Endometrial microvascular endothelial cells (primary cell): ENCODE results near the gene MOSPD3. TPM values are rescaled to one million over a fixed set of nuclear protein-coding genes. Genes with fewer than 3 reads are reported as not detected.

Experiments used
- in situ Hi-C: cut with HindIII; loops from 2 replicates; pipeline ENCODE4 v1.10.0; 2017; ENCODE audit warnings: low sequenced_read_pairs, low pct_unique_long_range_greater_than_20kb; ENCODE audit errors: inconsistent ontology term
- total RNA-seq: library from RNA; depleted of rRNA; stranded (reverse); fragments of >200 nt; gene quantifications from one replicate; pipeline ENCODE4 v1.2.3, GENCODE V29; 2015; ENCODE audit errors: inconsistent ontology term

Gene MOSPD3
- total RNA-seq, 1 donor from 2014 or later, result 17.6 TPM

DNA sequence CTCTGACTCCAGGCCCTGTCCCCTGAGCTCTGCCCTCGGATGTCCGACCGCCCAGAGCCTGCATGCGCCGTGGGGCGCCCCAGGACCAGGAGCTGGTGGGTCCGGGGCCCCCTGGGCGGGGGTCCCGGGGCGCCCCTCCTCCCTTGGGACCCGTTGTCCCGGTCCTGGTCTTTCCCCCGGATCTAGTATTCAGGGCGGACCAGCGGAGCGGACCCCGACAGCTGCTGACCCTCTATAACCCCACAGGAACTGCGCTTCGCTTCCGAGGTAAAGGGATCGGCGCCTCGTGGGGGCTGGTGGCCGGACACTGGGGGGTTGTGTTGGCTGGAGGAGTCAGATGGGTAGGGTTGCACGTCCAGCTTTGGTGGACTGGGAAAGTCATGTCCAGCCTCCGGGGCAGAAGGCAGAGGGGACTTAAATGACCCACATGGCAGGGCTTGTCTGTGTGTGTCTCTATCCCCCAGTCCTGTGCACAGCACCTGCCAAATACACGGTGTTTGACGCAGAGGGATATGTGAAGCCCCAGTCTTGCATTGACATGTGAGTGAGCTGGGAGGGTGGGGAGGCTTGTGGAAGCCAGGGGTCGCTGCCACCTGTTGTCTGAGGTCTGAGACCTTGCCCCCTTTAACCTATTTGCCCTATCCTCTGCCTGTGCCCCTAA lies 520 bp downstream of the MOSPD3 start:
- in situ Hi-C loops, result no loop called here

DNA sequence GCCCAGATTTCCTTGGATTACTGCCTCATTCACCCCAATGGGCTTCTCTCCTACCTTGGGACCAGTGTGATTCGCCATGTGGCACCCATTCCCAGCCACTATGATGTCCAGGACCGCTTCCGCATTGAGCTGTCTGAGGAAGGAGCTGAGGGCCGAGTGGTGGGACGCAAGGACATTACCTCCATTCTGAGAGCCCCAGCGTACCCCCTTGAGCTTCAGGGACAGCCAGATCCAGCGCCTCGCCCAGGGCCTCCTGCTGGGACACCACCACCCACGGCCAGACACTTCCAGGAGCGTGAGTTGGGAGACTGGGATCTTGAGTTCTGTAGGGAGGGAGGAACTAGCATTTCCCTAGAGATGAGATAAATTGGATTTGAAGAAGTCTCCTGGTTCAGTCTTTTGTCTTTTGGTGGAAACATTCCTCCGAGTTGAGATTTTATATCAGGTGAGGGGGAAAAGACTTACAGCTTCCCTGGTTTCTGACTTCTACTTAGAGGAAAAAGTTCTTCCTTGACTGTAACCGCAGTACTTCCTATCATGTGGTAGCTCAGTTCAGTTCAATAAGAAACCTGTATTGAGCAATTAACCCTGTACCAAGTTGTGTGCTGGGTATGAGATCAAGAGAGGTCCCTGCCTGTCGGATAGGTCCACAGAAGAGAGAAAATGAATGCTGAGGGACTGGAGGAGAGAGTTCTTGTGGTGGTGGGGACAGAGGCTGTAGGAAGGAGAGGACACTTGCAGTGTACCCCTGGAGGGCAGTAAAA lies 1.3 kb downstream of the MOSPD3 start:
- in situ Hi-C loops, result no loop called here

DNA sequence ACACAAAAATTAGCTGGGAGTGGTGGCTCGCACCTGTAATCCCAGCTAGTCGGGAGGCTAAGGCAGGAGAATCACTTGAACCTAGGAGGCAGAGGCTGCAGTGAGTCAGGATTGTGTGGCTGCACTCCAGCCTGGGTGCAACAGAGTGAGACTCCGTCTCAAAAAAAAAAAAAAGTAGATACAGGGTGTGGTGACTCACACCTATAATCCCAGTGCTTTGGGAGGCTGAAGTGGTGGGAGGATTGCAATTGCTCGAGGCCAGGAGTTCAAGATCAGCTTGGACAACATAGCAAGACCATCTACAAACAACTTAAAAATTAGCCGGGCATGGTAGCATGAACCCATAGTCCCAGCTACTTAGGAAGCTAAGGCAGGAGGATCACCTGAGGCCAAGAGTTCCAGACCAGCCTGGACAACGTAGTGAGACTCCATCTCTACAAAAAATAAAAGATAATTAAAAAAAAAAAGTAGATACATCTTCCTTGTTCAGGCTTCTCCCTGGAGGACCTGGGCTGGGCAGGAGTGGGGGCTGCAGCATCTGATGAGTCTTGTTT lies 2.0 kb downstream of the MOSPD3 start:
- in situ Hi-C loops, result no loop called here

DNA sequence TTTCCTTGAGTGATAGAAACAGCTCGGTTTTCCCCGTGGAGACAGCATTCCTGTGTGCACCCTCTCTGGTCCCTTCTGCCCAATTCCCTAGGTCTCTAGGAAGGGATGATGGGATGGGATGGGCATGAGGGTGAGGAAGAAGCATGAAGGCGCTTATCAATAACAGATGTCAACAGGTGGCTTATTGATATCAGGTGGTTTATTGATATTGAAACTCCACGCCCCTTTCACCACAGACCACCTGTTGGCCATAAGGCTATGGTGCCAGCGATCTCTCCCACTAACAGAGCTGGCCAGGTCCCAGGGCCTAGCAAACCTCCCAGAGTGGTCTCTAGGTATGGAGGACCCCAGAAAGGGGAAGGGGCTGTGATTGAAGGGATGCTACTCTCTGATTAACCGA lies 7.9 kb downstream of the MOSPD3 start:
- in situ Hi-C loops, result no loop called here

DNA sequence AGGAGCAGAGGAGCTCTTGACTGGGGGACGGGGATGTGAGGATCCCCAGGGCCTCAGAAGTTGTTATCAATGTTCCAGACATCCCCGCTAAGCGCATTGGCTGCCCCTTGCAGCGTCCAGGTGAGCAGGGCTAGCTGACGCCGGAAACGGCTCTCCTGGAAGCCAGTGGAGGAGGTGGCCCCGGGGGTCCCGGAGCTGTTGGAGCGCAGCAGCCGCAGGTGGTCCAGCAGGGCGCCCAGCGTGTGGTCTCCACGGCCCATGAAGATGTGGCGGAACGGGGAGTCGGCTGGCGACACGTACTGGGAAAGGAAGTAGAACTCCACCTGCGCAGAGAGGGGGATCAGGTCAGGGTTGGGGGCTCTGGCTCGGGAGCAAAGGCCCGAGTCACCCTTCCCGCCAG lies 8.5 kb downstream of the MOSPD3 start:
- in situ Hi-C loops, result no loop called here

DNA sequence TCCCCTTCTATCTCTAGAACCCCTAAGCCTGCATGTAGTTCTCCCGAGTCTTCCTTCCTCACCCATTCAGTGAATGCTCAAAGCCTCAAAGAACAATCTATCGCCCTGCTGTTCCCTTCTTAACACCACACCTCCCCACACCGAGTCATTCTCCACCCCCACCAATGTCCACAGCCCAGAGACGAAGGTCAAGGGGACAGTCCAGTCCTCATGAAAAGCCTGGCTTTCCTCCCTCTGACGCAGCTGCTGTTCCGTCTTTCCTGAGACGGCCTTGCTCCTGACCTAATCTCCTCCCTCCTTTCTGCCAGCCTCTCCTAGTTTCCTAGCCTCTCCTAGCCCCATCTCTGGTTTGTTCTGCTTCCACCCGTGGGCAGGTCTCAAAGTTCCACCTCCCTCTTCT lies 9.2 kb downstream of the MOSPD3 start:
- in situ Hi-C loops, result no loop called here

DNA sequence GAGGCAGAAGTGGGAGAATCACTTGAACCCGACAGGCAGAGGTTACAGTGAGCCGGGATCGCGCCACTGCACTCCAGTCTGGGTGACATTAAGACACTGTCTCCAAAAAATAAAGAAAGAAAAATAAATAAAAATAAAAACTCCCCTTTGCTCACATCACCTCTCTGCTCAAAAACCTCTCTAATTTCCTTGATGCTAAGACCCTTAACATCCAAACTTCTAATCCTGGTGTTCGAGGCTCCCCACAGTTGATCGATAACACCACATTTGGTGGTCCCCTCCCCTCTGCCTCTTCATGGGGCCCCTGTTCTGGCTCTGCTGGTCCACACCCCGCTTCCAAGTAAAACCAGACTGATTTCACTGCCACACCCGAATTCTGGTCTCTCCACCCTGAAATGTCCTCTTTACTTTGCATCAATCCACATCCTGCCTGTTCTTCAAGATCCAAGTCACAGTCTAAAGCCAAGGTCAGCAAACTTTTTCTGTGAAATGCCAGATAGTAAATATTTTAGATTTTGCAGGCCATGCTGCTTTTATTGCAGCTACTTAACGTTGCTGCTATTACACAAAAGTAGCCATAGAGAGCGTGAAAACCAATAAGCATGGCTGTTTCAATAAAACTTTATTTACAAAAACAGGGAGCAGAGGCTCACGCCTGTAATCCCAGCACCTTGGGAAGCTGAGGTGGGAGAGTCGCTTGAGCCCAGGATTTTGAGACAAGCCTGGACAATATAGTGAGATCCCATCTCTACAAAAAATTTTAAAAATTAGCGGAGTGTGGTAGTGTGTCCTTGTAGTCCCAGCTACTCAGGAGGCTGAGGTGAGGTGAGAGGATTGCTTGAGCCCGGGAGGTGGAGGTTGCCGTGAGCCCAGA lies 11.8 kb downstream of the MOSPD3 start:
- in situ Hi-C loops, result no loop called here

DNA sequence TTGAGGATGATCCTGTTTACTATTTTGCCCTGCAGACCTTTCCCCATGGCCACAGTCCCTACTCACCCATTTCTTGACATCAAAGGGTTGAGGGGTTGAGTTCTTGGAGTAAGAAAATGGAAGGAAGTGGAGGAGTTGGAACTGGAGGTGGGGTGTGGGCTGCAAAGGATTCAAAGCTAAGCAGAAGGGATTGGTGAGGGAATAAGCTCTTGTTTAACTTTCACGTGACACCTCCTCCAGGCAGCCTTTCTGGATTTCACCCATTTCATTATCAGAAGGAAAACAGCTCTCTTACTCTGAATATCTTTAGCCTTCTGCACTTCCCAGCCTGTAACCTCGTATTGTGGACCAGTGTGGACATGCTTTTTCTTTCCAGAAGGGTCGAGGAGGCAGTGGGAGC lies 13.7 kb downstream of the MOSPD3 start:
- in situ Hi-C loops, result no loop called here

DNA sequence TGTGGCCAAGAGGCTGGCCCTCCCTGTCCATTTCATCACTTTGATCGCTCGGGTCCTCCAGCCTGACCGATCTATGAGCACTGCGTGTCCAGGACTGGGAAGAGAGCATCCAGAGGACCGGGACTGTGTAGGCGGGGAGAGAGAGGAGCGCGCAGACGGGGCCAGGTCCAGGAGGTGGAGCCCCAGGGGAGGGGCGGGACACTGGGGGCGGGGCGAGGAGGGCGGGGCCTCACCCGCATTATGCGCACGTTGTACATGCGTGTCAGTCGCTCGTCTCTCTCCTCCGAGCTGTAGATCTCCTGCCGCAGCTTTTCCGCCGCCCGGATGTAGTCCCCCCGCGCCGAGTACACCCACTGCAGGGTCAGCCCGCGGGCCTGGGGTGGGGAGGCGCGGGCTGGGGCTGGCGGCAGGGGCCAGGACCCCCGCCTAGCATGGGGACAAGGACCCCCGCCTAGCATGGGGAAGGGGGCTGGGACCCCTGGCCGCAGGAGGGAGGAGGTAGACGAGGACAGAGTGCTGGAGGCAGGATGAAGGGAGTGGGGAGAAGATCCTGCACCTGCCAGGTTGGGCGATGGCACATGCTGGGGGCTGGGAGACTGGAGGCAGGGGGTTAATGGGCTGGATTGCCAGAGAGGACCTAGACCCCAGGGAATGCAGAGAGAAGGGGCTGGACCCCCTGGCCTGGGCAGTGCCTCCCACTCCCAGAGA lies 14.3 kb downstream of the MOSPD3 start:
- in situ Hi-C loops, result no loop called here

DNA sequence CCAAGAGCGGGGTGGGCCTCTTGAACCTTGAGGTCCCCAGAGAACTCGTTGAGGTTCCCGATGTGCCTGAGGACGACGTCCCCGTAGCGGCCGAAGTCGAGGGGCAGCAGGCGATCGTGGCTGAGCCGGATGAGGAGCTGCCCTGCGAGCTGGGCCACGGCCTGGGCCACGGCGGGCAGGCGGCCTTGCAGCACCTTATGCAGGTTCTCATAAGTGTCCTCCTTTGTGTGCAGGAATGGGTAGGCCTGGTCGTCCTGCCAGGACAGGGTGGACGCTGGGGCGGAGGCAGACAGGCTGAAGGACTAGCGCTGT lies 14.9 kb downstream of the MOSPD3 start:
- in situ Hi-C loops, result no loop called here

DNA sequence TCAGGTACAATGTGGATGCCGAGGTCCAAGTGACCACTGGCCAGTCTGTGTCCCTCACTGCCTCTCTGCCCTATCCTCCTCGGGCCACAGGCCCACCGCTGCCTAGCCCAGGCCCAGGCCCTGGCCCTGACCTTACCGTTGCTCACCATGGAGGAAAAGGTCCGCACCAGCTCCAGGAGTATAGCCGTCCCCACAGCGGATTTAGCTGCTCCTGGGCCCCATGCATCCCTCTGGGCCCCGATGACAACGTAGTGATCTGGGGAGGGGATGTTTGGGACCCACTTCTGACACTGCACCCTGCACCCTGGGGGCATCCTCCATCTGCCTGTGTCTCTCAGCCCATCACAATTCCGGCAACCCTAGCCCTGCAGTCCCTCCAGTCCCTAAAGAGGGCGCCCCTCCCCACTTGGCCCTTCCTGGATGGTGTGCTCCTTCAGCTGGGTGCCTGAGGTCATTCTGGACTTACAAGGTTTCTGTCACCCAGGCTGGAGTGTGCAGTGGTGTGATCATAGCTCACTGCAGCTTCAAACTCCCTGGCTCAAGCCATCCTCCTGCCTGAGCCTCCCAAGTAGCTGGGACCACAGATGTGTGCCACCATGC lies 16.9 kb downstream of the MOSPD3 start:
- in situ Hi-C loops, result no loop called here

DNA sequence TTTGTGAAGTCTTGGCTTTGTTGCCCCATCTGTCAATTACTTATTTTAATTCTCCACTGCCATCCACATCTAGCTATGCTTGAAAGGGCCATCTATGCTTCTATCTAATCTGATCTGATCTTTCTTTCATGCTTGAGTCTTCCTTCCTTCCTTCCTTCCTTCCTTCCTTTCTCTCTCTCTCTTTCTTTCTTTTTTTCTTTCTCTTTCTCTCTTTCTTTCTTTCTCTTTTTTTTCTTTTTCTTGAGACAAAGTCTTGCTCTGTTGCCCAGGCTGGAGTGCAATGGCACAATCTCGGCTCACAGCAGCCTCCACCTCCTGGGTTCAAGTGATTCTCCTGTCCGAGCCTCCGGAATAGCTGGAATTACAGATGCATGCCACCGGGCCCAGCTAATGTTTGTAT lies 17.7 kb downstream of the MOSPD3 start:
- in situ Hi-C loops, result no loop called here

DNA sequence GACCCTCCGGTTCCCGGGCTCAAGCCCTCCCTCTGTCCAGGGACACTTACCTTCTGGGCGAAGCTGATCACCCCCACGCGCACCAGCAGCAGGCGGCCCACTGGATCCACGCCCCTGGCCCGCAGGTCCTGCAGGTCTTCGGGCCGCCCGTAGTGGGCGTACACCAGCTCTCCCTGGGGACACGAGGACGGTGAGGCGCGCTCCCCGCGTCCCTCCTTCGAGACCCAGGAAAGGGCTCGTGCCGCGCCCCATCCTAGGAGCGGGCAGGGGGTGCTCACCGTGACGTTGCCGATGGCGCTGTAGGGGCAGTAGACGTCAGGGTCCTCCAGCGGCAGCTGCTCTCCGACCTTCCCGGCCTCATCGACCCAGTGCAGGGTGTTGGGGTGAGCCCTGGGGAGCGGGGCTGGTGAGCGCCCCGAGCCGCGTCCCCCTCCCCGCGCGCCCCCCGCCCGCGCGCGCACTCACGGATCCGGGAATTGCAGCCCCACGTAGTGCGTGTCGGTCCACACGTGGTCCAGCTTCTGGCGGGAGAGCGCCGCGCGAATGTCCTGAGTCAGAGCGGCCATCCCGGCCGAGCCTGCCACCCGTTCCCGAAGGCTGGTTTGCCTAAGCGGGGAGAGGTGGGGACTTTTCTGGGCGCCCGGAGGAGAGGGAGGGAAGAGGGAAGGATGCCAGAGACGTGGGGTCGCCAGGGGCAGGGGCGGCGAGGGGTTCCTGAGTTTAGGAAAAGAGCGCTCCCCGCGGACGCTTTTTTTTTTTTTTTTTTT lies 20.8 kb downstream of the MOSPD3 start:
- in situ Hi-C loops, result no loop called here

DNA sequence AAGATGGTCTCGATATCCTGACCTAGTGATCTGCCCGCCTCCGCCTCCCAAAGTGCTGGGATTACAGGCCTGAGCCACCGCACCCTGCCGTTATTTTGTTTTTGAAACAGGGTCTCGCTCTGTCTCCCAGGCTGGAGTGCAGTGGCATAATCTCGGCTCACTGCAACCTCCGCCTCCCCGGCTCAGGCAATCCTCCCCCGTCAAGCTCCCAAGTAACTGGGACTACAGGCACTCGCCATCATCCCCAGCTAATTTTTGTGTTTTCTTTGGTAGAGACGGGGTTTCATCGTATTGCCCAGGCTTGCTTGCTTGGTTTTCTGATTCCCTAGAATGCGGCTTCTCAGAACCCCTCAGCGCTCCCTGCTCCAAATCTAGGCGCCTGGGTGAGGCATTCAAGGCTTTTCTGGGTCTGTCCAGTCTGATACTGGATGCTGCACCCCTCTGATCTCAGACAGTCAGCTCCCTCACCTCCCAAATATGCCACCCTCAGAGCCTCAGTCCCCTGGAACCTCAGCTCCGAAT lies 27.7 kb downstream of the MOSPD3 start:
- in situ Hi-C loops, result no loop called here

DNA sequence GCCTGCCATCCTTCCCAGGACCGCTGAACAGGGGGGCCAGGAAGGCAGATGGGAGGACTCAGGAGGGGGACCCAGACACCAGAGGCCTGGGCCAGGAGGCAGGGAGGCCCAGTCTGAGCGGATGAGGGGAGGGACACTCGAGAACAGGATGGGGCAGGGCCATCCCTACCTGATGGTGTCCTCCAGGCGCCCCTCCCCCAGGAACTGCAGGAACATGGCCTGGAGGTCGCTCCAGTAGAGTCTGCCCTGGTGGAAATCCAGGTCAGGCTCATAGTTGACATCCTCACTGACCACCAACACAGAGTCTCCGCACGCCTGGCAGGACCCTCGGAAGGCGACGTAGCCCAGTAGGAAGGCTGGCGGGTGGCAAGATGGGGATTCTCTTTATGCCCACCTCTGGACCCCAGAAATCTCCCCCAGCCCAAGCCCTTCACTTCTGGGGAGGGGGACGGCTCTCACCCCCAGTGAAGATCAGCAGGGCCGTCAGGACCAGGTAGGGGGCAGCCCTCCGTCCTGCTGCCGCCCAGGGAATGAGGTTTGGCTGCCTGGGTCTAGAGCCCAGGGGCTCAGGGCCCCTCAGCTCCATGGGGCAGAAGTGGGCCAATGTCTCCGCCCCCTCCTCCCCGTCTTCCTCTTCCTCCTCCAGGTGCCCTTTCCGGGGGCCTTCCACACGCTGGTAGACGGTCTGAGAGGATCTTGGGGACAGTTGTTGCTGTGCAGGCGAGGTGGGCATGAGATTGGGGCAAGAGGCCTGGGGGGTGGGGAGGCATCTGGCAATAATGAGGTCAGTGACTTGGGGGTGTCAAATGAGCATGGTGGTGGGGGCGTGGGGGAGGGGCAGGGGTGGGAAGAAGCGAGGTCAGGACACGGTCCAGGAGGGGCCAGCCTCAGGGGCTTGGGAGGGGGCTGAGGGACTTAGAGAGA lies 28.4 kb downstream of the MOSPD3 start:
- in situ Hi-C loops, result no loop called here

DNA sequence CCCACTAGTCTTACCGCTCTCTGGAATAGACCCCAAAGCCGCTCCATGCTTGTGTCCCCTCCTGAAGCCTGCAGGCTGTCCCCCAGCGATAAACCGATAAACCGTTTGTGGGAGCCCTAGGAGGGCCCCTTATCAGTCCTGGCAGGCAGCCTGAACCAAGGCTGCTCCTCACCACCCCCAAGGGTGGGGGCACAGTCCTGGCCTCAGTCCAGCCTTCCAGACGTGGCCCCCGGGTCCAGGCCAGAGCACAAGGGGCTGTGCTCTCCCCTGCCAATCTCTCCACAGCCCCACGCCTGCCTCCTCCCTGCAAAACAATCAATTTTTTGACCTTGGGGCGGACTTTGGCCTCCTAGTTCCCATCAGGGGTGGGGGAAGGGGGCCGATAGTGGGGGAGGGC lies 29.1 kb downstream of the MOSPD3 start, which contains the start of gene TFR2:
TSS of gene TFR2 (minus strand) at position 90 of the 397 bp plus-strand sequence. CDS start at position 47, 43 bp downstream.
- in situ Hi-C loops, result no loop called here
